PC-9 (cell line): ENCODE measurements around the gene CRACDL.

Experiments
- EZH2 ChIP-seq: fragments of 200-600 bp; sonication (generic); IDR thresholded peaks from 2 replicates; pipeline ENCODE4 v1.8.0; 2017; ENCODE audit warnings: antibody characterized with exemption, low read depth
- TF ChIP-seq, protein P1 (sequence below): fragments of 200-600 bp; sonication (generic); conservative IDR thresholded peaks from 2 replicates; pipeline ENCODE4 v1.6.1; 2017; ENCODE audit warnings: mixed run types, antibody characterized with exemption, mild to moderate bottlenecking, moderate library complexity

- TF ChIP-seq, protein P1, sequence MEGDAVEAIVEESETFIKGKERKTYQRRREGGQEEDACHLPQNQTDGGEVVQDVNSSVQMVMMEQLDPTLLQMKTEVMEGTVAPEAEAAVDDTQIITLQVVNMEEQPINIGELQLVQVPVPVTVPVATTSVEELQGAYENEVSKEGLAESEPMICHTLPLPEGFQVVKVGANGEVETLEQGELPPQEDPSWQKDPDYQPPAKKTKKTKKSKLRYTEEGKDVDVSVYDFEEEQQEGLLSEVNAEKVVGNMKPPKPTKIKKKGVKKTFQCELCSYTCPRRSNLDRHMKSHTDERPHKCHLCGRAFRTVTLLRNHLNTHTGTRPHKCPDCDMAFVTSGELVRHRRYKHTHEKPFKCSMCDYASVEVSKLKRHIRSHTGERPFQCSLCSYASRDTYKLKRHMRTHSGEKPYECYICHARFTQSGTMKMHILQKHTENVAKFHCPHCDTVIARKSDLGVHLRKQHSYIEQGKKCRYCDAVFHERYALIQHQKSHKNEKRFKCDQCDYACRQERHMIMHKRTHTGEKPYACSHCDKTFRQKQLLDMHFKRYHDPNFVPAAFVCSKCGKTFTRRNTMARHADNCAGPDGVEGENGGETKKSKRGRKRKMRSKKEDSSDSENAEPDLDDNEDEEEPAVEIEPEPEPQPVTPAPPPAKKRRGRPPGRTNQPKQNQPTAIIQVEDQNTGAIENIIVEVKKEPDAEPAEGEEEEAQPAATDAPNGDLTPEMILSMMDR, result no peak
- TF ChIP-seq EZH2, result no peak
Observed at GRCh38 chr2:98749066-98749450, 187.0 kb downstream of the CRACDL start.
